ENCODE results near the gene MAP2K6. TPM values are rescaled to one million over a fixed set of nuclear protein-coding genes. Genes with fewer than 3 reads are reported as not detected.

Gene MAP2K6
- total and polyA plus RNA-seq, 4 experiments from 2014 or later: 14.5 to 21.3 (median 17.4) TPM

DNA sequence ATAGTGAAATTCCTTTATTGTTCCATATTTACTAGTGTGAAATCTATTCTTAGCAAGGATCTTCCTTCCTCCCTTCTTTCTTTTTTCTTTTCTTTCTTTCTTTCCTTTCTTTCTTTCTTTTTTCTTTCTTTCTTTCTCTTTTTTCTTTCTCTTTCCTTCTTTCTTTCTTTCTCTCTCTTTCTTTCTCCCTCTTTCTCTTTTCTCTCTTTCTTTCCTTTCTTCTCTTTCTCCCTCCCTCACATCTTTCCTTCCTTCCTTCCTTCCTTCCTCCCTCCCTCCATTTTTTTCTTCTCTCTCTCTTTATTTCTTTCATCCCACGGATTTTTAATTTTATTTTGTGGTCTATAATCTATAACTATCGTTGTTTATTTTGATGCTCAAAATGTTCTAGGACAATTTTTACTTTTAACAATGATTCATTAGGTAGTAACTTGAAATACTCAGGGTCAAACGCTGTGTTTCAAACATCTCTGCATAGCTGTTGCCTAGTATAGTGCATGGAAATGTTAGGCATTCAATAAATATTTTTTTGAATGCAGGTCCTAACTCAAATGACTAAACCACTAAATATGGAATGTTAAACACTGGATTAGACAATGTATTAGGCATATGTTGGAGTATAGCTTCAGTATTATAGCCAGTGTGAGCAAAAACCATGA, 178.3 kb downstream of the MAP2K6 start:
- intact Hi-C loops (cut with micrococcal nuclease): no loop called here
- ChIA-PET POLR2A (ENCODE audit: partially characterized antibody) (no interaction called here), CTCF (ENCODE audit: partially characterized antibody) (no interaction called here)
- no peak for DNase-seq
- Histone ChIP-seq H3K4me3 (ENCODE audit: low read length in 2 of 2) (no peak overlapping the region), H3K4me1 (ENCODE audit: insufficient read depth, low read length) (no peaks in the 10 kb centered on the region), H3K27me3 (ENCODE audit: insufficient read depth, low read length) (no peaks in the 10 kb centered on the region), H3K36me3 (ENCODE audit: insufficient read depth, low read length) (no peaks in the 10 kb centered on the region), H3K27ac (ENCODE audit: low read depth, low read length) (no peak overlapping the region), H3K9me3 (ENCODE audit: control insufficient read depth in 1 of 2, low read length in 2 of 2) (no peaks in the 10 kb centered on the region)
- Mint-ChIP-seq H3K36me3 (no peaks in the 10 kb centered on the region), H3K27ac (no peak overlapping the region), H3K9me3 (no peaks in the 10 kb centered on the region), H3K27me3 (peaks cover 3 to 8% of the 10 kb centered on the region in 2 donors), H3K4me1 (no peaks in the 10 kb centered on the region), H3K4me3 (no peak overlapping the region)

DNA sequence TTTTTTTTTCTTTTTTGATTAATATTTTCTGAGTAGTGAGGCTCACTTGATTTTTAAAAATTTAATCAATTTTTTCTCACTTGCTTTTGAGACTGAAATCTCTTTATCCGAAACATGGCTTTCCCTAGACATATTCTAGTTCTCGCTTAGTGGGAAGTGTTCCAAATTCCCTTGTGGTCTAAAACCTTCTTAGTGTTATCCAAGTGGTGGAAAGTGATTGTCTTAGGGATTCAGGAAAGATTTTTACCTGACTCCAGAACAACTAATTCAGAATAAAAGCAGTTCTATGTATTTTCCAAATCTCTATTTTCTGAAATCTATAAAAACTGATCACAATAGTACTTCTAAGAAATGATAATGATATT, 178.8 kb downstream of the MAP2K6 start:
- H3K36me3 ChIP-seq (ENCODE audit: insufficient read depth, low read length): no peaks in the 10 kb centered on the region
- H3K27me3 Mint-ChIP-seq: peaks cover 3 to 8% of the 10 kb centered on the region in 2 donors
- ChIA-PET CTCF (ENCODE audit: partially characterized antibody) (no interaction called here), POLR2A (ENCODE audit: partially characterized antibody) (no interaction called here)
- no peak overlapping the region for H3K27ac ChIP-seq (ENCODE audit: low read depth, low read length)
- no peak overlapping the region for H3K27ac Mint-ChIP-seq
- H3K9me3 ChIP-seq (ENCODE audit: control insufficient read depth in 1 of 2, low read length in 2 of 2): no peaks in the 10 kb centered on the region
- no peaks in the 10 kb centered on the region for H3K9me3 Mint-ChIP-seq
- intact Hi-C loops (cut with micrococcal nuclease): no loop called here
- no peaks in the 10 kb centered on the region for H3K27me3 ChIP-seq (ENCODE audit: insufficient read depth, low read length)
- H3K4me1 ChIP-seq (ENCODE audit: insufficient read depth, low read length): no peaks in the 10 kb centered on the region
- no peak for DNase-seq
- H3K4me1 Mint-ChIP-seq: no peaks in the 10 kb centered on the region
- no peak overlapping the region for H3K4me3 ChIP-seq (ENCODE audit: low read length in 2 of 2)
- no peak overlapping the region for H3K4me3 Mint-ChIP-seq
- H3K36me3 Mint-ChIP-seq: no peaks in the 10 kb centered on the region

DNA sequence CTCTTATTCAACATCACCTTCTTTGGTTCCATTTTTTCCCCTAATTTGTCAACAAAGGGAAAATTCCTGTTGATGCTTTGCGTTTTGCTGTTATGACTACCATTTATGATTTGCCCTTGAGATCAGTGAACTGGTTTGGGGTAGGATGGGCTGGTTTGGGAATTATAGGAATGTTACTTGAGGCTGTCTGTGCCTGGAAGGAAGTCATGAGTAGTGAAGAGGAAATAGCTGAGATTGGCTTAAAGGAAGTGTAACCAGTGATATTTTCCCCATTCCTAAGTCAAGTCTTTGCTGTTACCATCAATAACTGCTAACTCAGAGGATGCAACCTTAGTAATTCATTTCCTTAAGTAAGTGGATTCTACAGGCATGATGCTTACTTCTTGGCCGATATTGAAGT, 179.2 kb downstream of the MAP2K6 start:
- no peak for DNase-seq
- H3K4me3 ChIP-seq (ENCODE audit: low read length in 2 of 2): no peak overlapping the region
- ChIA-PET CTCF (ENCODE audit: partially characterized antibody) (interaction anchor here (2.2 kb wide), 1 partner anchor 13 kb away, joined by 7 read pairs; no protein-coding TSS in a partner anchor), POLR2A (ENCODE audit: partially characterized antibody) (no interaction called here)
- no peaks in the 10 kb centered on the region for H3K9me3 ChIP-seq (ENCODE audit: control insufficient read depth in 1 of 2, low read length in 2 of 2)
- intact Hi-C loops (cut with micrococcal nuclease): no loop called here
- H3K9me3 Mint-ChIP-seq: no peaks in the 10 kb centered on the region
- no peak overlapping the region for H3K27ac ChIP-seq (ENCODE audit: low read depth, low read length)
- H3K4me1 Mint-ChIP-seq: no peaks in the 10 kb centered on the region
- H3K27me3 Mint-ChIP-seq: peaks cover 3 to 8% of the 10 kb centered on the region in 2 donors
- no peaks in the 10 kb centered on the region for H3K36me3 Mint-ChIP-seq
- H3K27ac Mint-ChIP-seq: no peak overlapping the region
- no peaks in the 10 kb centered on the region for H3K4me1 ChIP-seq (ENCODE audit: insufficient read depth, low read length)
- no peaks in the 10 kb centered on the region for H3K27me3 ChIP-seq (ENCODE audit: insufficient read depth, low read length)
- H3K36me3 ChIP-seq (ENCODE audit: insufficient read depth, low read length): no peaks in the 10 kb centered on the region
- no peak overlapping the region for H3K4me3 Mint-ChIP-seq

DNA sequence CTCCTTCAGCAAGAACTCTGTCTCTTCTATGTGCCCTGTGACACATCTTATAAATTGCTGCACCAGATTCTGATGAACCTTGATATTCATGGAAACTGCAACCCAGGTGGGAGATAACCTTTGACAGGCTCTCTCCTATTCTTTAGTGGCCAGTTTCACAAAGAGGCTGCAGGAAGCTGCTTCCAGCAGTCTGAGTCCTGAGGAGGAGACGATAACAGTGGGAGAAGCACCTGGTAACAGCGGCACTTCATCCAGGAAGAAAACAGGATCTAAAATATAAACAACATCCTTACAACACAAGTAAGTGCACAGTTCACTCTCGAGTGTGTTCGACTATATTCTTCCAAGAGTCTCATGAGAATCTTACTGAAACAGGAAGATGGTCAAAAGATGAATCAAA, 180.1 kb downstream of the MAP2K6 start:
- POLR2A ChIA-PET (ENCODE audit: partially characterized antibody): no interaction called here
- H3K36me3 Mint-ChIP-seq: no peaks in the 10 kb centered on the region
- Histone ChIP-seq H3K27ac (ENCODE audit: low read depth, low read length) (no peak overlapping the region), H3K4me1 (ENCODE audit: insufficient read depth, low read length) (no peaks in the 10 kb centered on the region), H3K4me3 (ENCODE audit: low read length in 2 of 2) (no peak overlapping the region), H3K36me3 (ENCODE audit: insufficient read depth, low read length) (no peaks in the 10 kb centered on the region), H3K9me3 (ENCODE audit: control insufficient read depth in 1 of 2, low read length in 2 of 2) (no peaks in the 10 kb centered on the region), H3K27me3 (ENCODE audit: insufficient read depth, low read length) (no peaks in the 10 kb centered on the region)
- H3K9me3 Mint-ChIP-seq: no peaks in the 10 kb centered on the region
- H3K4me1 Mint-ChIP-seq: no peaks in the 10 kb centered on the region
- peaks cover 3 to 8% of the 10 kb centered on the region in 2 donors for H3K27me3 Mint-ChIP-seq
- DNase-seq: no peak
- H3K27ac Mint-ChIP-seq: no peak overlapping the region
- CTCF ChIA-PET (ENCODE audit: partially characterized antibody): interaction anchor here (2.2 kb wide), 1 partner anchor 12 kb away, joined by 7 read pairs; no protein-coding TSS in a partner anchor
- intact Hi-C loops (cut with micrococcal nuclease): no loop called here
- no peak overlapping the region for H3K4me3 Mint-ChIP-seq

DNA sequence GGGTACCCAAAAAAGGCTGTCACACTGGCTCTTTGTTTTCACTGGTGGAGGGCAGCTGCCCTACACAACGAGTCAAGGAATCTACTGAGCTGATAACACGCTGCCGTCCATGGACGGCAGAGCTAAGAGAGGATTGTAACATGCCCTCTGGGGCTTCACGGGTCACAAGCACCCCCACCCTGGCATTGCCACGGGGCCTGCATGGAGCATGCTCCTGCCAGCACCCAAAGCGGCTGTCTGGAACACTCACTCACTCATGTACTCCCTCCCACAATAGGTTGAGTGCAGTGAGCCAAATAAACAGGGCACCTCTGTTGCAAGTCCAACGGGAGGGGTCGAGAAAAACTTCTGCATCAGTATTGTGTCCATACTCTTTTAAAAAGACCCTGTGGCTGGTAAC, 181.6 kb downstream of the MAP2K6 start:
- H3K4me3 ChIP-seq (ENCODE audit: low read length in 2 of 2): no peak overlapping the region
- H3K4me1 ChIP-seq (ENCODE audit: insufficient read depth, low read length): no peaks in the 10 kb centered on the region
- Mint-ChIP-seq H3K36me3 (no peaks in the 10 kb centered on the region), H3K27ac (no peak overlapping the region), H3K9me3 (no peaks in the 10 kb centered on the region), H3K27me3 (peaks cover 3 to 5% of the 10 kb centered on the region in 2 donors), H3K4me3 (no peak overlapping the region), H3K4me1 (no peaks in the 10 kb centered on the region)
- ChIA-PET POLR2A (ENCODE audit: partially characterized antibody) (no interaction called here), CTCF (ENCODE audit: partially characterized antibody) (no interaction called here)
- no peak for DNase-seq
- intact Hi-C loops (cut with micrococcal nuclease): no loop called here
- no peaks in the 10 kb centered on the region for H3K27me3 ChIP-seq (ENCODE audit: insufficient read depth, low read length)
- H3K36me3 ChIP-seq (ENCODE audit: insufficient read depth, low read length): no peaks in the 10 kb centered on the region
- H3K9me3 ChIP-seq (ENCODE audit: control insufficient read depth in 1 of 2, low read length in 2 of 2): no peaks in the 10 kb centered on the region
- H3K27ac ChIP-seq (ENCODE audit: low read depth, low read length): no peak overlapping the region

DNA sequence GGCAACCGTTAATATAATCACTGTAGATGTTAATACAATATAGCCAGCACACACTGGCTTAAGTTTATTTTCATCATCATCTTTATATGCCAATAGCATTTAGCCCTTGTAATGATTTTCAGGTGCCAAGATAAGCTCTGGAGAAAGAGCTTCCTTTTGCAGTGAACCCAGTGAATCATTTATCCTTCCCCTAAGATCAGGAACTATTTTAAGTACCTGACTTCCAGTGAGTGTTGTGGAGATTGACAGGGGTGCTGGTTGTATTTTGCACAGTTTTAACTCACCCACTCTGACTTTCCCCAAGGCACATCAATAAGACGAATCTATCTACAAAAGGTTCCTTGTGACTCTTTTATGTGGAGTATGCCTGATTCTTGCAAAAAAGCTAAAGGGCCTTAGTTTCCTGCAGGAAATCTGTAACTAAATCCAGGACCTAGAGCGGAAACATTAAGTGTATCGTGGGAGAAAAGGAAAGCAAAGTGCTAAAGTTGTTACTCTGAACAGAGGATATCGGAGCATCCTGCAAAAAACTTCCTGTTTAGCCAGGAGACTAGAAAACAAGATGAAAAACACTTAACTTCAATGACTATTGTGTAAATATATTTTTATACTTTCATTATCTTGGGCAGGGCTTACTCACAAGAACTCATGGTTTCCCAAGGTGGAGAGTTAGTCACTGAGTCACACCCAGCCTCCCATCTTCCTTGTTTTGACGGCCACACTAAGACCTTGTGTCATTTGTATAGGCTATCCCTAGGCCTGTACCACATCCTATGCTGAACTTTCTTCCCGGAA, 183.6 kb downstream of the MAP2K6 start:
- Mint-ChIP-seq H3K27ac (no peak overlapping the region), H3K27me3 (peaks cover 0 to 3% of the 10 kb centered on the region in 2 donors), H3K4me3 (no peak overlapping the region), H3K4me1 (peaks cover 7 to 10% (median 9%) of the 10 kb centered on the region in 4 donors), H3K9me3 (no peaks in the 10 kb centered on the region), H3K36me3 (no peaks in the 10 kb centered on the region)
- peaks cover 10% of the 10 kb centered on the region for H3K4me1 ChIP-seq (ENCODE audit: insufficient read depth, low read length)
- CTCF ChIA-PET (ENCODE audit: partially characterized antibody): interaction anchor here (1.0 kb wide), 1 partner anchor 9 kb away, joined by 3 read pairs; no protein-coding TSS in a partner anchor
- H3K27ac ChIP-seq (ENCODE audit: low read depth, low read length): no peak overlapping the region
- no peaks in the 10 kb centered on the region for H3K27me3 ChIP-seq (ENCODE audit: insufficient read depth, low read length)
- no peaks in the 10 kb centered on the region for H3K9me3 ChIP-seq (ENCODE audit: control insufficient read depth in 1 of 2, low read length in 2 of 2)
- H3K36me3 ChIP-seq (ENCODE audit: insufficient read depth, low read length): no peaks in the 10 kb centered on the region
- H3K4me3 ChIP-seq (ENCODE audit: low read length in 2 of 2): no peak overlapping the region
- POLR2A ChIA-PET (ENCODE audit: partially characterized antibody): no interaction called here
- DNase-seq: no peak
- intact Hi-C loops (cut with micrococcal nuclease): no loop called here

DNA sequence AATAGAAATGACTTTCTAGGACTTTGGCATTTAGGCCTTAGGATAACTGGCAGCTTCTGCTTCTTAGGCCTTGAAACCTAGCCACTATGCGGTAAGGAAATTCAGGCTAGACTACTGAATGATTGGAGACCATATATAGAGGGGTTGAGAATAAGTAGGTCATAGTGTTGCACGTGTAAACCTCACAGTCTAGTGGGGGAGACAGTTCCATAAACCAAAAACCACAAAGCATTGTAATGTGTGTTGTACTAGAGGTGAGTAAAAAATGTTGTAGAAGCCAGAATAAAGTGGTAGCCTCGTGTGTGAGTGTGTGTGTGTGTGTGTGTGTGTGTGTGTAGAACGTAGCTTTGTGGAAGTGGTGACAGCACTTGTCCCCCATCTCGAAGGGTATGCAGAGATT, 188.5 kb downstream of the MAP2K6 start:
- H3K27me3 ChIP-seq (ENCODE audit: insufficient read depth, low read length): no peaks in the 10 kb centered on the region
- no peaks in the 10 kb centered on the region for H3K36me3 Mint-ChIP-seq
- intact Hi-C loops (cut with micrococcal nuclease): no loop called here
- no peak overlapping the region for H3K4me3 ChIP-seq (ENCODE audit: low read length in 2 of 2)
- H3K4me1 ChIP-seq (ENCODE audit: insufficient read depth, low read length): peaks cover 13% of the 10 kb centered on the region
- no peak overlapping the region for H3K27ac ChIP-seq (ENCODE audit: low read depth, low read length)
- POLR2A ChIA-PET (ENCODE audit: partially characterized antibody): no interaction called here
- H3K4me1 Mint-ChIP-seq: peaks cover 10 to 22% (median 13%) of the 10 kb centered on the region in 4 donors
- no peaks in the 10 kb centered on the region for H3K9me3 Mint-ChIP-seq
- no peaks in the 10 kb centered on the region for H3K36me3 ChIP-seq (ENCODE audit: insufficient read depth, low read length)
- no peaks in the 10 kb centered on the region for H3K9me3 ChIP-seq (ENCODE audit: control insufficient read depth in 1 of 2, low read length in 2 of 2)
- H3K27me3 Mint-ChIP-seq: no peaks in the 10 kb centered on the region
- peak overlapping the region in 4 of 7 donors; percentile 1 to 23 (median 4) for H3K27ac Mint-ChIP-seq
- peak overlapping the region in 3 of 8 donors; percentile 0 to 8 (median 4) for H3K4me3 Mint-ChIP-seq
- peak; percentile 2 to 38 (median 5) for DNase-seq
- CTCF ChIA-PET (ENCODE audit: partially characterized antibody): no interaction called here
